Measurements from ENCODE around the gene MALRD1. TPM values are rescaled to one million over a fixed set of nuclear protein-coding genes. Genes with fewer than 3 reads are reported as not detected.

The MALRD1 gene
- not detected in 2 replicates for total RNA-seq

DNA sequence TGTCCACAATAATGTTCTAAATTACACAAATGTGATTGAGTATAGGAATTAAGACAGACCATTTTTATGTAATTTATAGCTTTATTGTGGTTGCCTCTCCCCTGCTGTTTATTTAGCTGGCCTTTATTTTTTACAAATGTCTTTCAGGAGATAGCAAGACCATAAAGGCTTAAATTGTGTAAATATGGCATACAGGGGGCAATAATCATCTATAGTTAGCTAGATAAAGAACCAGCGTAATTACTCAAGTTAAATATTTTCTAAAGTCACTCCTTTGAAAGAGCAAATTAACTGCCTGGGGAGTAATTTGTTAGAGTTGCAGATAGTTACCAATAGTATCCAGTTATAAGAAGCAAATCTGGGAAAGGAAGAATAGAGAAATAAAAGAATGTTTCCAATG, at the start of gene MALRD1:
MALRD1 (plus strand) TSS at position 313 of the 400 bp plus-strand sequence. CDS start 138 bp downstream, outside the sequence.
- intact Hi-C loops (cut with micrococcal nuclease) = no loop called here

DNA sequence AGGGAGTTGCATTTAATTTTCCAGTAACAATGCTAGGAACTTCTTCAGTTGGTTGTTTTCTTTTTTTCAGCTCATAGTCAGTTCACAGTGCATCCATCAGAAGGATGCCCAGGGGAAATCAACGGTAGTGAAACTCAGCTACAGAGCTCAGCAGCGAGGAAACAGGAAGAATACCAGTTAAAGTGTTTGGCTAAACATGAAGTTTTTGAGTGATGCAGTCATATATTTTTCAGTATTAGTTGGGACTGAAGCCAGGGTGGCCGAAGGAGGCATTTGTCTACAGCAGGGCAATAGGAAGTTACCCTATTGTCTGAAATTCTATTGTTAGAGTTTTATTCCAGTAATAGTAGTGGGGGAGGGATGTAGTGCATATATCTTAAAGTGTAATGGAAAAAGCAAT, 45.3 kb upstream of the MALRD1 start:
- intact Hi-C loops (cut with micrococcal nuclease) = no loop called here

DNA sequence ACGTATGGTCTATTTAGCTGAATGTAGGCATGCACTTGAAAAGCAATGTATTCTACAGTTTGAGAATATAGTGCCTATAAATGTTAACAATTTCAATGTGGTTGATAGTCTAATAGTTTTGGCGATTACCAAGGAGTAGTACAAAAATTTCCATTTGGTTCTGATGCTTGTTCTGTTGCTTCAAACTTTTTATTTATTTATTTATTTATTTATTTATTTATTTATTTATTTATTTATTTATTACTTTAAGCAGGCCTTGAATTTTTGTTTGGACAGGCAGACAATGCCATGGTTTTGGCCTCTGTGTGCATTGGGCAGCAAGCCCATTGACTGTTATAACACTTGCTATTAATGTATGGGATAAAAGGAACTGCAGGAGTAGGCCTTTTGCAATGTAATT, 36.5 kb upstream of the MALRD1 start:
- intact Hi-C loops (cut with micrococcal nuclease) = no loop called here

DNA sequence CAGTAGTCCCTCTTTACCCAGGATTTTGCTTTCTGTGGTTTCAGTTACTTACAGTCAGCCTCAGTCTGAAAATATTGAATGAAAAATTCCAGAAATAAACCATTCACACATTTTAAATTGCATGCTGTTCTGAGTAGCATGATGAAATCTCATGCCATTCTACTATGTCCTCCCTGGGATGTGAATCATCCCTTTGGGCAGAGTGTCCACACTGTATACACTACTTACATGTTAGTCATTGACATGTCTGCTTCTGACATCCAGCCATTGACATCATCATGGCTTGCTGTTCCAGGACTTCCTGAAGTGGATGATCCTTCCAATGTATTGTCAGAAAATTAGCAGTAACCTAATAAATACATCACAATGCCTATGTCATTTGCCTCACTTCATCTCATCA, 34.6 kb upstream of the MALRD1 start:
- intact Hi-C loops (cut with micrococcal nuclease) = no loop called here

DNA sequence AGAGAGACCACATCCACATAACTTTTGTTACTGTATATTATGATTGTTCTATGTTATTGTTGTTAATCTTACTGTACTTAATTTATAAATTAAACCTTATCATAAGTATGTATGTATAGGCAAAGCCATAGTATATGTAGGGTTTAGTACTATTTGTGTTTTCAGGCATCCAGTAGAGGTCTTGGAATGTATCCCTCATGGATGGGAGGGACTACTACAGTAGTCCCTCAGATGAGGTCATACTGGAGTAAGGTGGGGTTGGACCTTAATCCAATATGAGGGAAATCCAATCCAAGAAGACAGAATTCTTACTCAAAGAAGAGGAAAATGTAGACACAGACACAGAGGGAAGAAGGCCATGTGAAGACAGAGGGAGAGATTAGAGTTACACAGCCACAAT, 34.1 kb upstream of the MALRD1 start:
- intact Hi-C loops (cut with micrococcal nuclease) = no loop called here

DNA sequence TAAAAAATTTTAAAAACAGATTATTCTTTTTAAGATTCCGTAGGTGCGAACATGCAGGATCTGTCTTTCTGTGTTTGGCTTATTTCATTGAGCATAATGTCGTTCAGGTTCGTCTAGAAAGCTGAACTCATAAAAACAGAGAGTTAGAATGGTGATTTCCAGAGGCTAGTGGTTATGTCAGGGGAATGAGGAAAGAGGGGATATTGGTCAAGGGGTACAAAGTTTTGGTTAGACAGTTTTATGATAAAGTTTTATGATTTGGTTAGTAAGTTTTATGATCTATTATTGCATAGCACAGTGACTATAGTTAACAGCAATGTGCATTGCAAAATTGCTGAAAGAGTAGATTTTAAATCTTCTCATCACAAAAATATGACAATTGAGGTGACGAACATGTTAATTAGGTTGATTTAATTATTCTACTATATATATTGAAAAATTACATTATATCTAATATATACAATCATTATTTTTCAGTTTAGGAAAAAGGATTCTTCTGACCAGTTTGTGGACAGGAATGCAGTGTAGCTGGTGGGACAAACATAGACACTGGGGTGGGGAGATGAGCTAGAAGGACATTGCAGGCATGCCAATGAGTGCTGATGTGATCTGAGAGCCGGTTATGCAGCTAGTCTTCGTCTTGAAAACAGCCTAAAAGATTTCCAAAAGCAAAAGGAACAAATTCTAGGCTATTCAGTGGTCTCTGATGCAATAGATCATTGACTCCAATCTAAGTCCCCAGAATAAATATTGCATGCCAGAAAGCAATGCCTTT, 31.3 kb upstream of the MALRD1 start:
- intact Hi-C loops (cut with micrococcal nuclease) = no loop called here

DNA sequence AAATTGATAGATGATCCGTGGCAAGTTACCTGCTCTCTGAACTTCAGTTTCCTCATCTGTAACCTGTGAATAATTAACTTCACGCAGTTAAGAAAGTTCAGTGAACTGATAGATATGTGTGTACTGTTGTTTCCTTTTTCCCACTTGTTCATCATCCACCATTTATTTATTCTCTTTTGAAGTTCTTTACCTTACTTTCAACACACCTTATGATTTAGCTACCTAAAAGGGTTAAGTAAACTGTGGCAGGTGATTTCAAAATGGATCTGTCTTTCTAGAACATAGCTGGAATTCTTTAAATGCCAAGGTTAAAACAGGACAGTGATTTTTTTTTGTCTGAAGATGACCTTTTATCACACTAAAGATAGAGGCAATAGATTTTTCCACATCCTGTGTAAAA, 27.4 kb upstream of the MALRD1 start:
- intact Hi-C loops (cut with micrococcal nuclease) = no loop called here

DNA sequence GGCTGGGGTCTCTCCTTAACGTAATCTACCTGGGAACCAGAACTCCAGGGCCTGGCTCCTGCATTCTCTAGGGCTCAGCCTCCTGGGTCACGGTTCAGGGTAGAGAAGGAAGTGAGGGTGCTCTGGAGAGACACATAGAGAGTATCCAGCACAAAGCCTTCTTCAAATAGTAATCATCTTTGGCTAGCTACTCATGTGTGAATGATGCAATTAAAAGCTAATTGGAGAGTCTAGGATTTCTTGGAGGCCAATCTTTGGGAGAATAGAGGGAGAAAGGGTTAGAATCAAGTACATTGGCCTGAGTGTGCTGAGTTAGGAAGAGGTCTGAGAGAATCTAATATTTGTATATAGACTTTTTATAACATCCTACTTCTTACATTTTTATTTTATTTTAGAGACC, 24.0 kb upstream of the MALRD1 start:
- intact Hi-C loops (cut with micrococcal nuclease) = no loop called here

DNA sequence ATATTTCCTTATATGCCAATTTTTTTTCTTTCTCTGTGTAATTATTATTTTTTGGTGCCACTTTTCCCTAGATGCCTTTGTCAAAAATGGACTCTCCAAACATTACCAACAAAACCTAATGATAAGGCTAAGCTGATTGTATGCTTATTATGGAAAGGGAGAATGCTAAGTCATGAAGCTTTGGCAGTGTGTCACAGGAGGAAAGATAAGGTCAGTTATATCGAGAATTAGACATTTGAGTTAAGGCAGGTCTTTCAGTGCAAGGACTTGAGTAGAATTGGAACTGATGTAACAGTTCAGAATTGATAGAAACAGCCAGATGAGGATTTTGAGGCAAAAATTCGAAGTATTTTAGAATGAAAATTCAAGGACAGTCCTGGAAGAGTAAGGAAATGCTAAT, 16.8 kb upstream of the MALRD1 start:
- intact Hi-C loops (cut with micrococcal nuclease) = no loop called here

DNA sequence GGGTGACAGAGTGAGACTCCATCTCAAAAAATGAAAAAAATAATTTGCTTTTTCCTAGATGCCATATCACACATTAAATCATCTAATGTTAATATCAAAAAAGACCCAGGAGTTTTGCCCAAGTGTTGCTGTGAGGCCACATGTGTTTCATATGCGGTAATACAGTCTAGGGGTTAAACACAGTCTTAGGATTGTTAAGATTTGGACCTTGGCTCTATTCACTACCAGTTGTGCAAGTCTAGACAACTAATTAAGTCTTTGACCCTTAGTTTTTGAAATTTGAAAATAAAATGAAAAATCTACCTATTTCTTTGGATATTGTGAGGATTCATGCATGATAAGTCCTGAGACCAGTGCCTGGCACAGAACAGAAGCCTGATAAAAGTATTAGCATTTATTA, 14.9 kb upstream of the MALRD1 start:
- intact Hi-C loops (cut with micrococcal nuclease) = no loop called here

DNA sequence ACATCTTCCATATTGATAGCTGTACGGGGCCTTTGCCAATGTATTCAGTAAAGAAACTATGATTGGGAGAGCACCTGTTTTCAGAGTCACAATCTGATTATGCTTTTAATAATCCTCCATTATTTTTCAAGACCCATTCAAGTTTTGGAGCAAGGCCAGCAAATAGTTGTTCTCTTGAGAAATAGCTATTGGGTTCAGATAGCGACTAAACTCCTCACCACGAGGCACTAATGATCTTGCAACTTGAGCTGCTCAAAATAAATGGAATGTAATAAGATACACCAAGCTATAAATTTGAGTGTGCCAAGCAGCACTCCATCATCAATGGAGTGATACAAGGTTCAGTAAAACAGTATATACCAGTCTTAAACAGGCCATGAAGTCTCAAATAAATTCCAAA, 7.4 kb upstream of the MALRD1 start:
- intact Hi-C loops (cut with micrococcal nuclease) = no loop called here

DNA sequence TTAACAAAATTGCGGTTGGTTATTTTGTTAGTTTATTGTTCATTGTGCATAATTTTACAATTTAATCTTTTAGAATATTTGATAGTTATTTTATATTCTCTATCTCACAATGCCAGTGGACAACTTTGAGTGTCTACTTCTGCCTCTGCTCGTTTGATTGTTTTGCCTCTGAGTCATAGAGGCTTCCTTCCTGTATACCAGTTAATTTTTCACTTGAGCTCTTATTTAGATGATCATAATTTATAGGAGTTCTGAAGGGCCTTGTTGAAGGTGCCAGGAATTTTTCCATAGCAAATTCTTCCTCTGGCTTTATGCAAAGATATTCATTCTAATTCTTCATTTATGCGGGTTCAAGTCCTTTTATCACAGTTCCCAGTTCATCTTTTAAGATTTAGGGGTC, 5.2 kb upstream of the MALRD1 start:
- intact Hi-C loops (cut with micrococcal nuclease) = no loop called here

DNA sequence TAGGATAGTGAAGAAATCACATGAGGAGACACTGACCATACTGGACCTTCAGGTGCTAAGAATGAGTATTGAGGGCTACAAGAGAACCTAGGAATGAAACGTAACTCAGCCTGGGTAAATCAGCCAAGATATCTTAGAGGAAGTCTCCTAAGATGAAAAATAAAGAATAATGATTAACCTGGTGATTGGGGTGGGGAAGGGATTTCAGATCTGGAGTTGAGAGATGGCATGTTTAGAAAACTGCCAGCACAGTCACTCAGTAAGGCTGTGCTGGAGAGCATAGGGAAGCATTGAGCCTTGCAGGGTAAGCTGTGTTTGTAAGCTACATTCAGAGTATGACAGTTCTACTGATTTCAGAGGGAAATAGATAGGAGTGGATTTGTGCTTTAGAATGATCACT, 1.9 kb upstream of the MALRD1 start:
- intact Hi-C loops (cut with micrococcal nuclease) = no loop called here

DNA sequence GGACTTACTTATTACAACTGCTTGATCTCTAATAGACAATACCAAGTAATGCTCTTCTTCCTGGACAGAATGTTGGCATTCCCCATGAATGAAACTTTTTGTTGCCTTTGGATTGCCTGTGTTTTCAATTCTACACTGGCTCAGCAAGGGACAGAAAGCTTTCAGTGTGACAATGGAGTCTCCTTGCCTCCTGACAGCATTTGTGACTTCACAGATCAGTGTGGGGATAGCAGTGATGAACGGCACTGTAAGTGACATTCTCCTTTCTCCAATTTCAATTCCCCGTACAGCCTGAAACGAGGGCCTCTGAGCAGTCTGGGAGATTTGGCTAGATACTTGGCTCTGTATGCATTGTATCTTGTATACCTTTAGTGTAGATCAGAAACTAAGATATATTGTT, 290 bp downstream of the MALRD1 start:
- intact Hi-C loops (cut with micrococcal nuclease) = no loop called here

DNA sequence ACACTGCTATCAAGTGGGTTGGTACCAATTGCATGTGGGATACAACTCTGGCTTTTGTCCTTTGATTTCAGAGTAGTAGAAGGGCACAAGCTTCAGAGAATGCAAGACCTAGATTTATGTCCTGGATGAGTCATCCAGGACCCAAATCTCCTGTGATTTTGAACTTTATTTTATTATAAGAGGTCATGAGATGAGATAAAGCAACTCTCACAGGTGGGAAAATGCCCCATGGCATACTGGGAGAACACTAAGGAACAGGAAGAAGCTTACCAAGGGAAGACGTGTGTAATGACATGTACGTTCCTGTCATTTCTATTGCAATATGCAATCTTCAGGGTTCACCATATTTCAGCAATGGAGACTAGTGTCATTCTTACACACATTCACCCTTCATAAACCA, 966 bp downstream of the MALRD1 start:
- intact Hi-C loops (cut with micrococcal nuclease) = no loop called here

DNA sequence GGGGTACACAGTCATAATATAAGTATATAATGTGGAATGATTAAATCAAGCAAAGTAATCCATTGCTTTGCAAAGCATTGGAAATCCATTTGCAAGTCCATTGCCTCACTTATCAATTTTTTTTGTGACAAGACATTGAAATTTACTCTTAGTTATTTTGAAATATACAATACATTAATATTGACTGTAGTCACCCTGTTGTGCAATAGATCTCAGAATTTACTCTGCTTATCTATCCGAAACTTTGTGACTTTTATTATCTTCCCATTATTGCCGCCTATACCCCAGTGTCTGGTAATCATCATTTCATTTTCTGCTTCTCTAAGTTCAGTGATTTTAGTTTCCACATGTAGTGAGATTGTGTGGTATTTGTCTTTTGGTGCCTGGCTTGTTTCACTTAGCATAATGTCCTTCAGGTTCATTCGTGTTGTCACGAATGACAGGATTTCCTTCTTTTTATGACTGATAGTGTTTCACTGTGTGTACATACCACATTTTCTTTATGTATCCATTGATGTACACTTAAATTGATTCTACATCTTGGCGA, 5.8 kb downstream of the MALRD1 start:
- intact Hi-C loops (cut with micrococcal nuclease) = no loop called here

DNA sequence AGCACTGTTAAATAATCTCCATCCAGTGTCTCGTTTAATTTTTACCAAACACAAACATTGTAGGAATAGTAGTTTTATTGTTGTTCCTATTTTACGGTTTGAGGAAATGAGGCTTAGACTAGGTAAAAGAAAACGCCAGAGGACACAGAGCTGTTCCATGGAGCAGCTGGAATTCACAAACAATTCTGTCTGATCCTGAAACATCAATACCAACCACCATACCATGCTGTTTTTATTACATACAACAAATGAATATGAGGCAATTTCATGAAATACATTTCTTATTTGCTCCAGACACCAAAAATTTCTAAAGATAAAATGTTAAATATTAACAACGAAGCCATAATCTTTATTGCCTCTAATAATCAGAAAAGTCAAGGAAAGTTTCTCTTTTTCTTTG, 9.4 kb downstream of the MALRD1 start:
- intact Hi-C loops (cut with micrococcal nuclease) = no loop called here

DNA sequence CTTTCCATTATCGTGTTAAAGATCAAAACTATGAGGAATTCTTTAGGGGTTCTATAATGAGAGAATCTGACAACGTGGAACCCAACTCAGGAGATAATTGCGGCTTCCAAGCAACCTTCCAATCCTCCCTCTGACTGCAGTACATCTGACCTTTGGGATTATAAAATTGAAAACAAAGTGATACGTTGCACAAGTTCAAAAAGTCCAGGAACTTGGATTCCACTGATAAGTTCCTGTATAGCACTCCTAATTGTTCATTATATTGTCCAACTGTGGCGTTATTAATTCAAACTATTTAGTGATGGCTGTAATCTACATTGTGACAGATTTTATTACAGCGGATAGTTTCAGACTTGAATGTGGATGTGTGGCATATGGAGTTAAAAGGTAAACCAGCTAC, 15.4 kb downstream of the MALRD1 start:
- intact Hi-C loops (cut with micrococcal nuclease) = no loop called here

DNA sequence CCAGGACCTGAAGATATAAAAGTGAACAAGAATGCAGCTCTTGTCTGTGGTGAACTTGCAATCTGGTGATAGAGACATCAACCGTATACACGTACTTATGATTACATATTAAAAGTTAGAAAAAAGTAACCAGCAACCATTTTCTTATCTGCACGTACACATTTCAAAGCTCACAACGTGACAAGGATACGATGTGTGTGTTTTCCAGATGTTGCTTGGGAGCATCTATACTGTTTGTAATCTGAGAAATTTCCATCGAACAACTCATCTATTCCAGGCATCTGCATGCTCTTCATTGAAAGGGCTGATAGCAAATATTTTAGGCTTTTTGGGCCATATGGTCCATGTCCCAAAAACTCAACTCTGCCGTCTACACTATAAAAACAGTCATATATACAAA, 23.3 kb downstream of the MALRD1 start:
- intact Hi-C loops (cut with micrococcal nuclease) = no loop called here

DNA sequence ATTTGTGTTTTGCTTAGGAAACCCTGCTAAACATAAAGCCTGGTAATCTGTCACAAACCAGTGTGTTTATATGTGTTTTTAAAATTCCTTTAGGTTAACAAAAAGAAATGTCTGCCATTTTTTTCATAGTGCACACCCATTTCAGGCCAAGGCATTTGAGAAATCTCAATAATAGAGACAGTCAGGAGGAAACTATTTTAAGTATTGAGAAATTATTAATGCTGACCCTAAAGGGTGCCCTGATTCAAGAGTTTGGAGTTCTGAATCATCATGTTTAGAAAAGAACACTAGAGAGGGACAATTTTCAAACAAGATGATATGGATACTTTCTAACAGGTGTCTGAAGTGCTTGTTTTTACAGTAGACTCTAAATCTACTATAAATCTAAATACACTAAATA, 28.7 kb downstream of the MALRD1 start:
- intact Hi-C loops (cut with micrococcal nuclease) = no loop called here

DNA sequence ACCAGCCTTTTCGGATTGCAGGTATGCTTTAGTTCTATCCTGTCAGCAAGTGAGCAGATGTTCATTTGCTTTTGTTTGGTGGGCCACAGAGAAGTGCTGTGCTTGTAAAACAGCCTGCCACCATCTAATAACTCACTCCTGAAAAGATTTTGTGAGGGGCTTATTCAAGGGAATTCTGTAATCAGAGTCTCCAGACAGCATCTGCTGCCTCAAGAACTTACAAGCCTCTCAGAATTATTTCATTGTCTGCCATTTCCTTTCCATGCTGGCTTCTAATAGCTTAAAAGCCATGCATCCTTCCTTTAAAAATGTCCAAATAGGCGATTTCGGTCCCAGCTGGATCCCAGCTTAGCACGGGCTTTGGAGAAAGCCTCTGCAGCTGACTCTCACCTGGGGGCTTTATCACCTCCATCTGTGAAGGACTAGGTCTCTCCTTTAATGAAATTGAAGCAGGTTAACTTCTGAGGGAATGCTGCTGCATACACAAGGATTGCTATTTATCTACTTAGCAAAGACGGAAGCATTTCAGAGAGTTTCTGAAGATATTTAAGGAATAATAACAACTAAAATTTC, 48.0 kb downstream of the MALRD1 start:
- intact Hi-C loops (cut with micrococcal nuclease) = no loop called here

DNA sequence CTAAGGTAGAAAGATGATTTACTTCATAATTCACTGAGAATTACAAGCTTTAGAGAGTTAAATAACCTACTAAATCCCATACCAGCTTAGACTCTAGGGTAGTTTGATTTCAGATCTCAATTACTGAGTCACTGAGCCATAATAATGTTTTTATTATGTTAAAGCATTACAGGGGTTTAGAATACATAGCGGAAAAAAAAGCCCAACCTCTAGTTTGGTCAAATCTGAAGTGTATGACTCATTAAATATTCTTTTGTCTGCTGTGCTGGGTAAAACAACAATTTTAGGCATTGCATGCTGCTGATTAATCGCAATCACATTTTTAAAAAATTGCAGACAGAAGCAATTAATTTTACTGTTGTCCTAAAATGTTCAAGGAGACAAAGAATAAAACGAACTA, 48.5 kb downstream of the MALRD1 start:
- intact Hi-C loops (cut with micrococcal nuclease) = no loop called here

DNA sequence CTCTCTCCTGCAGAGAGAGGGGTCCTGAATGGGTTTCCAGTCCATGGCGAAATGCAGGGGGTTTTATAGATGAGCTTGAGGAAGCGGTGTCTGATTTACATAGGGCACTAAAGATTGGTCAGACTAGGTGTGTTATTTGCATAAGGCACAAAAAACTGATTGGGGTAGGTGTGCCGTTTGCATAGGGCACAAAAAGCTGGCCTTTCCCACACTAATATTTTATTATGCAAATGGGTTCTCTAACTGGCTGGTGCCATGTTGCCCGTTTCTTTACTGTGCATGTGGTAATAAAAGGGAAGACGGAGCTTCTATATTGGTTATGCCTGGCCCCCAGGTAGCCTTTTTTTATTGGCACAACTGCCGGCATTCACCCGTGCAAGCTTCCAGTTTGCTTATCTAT, 50.2 kb downstream of the MALRD1 start:
- intact Hi-C loops (cut with micrococcal nuclease) = no loop called here
